ENCODE data around the gene ACAN. TPM values are rescaled to one million over a fixed set of nuclear protein-coding genes. Genes with fewer than 3 reads are reported as not detected.

Gene ACAN
- total and polyA plus RNA-seq, 2 of the 8 experiments (the other 6 are each of a cell fraction or from before 2014, with no cell fraction given), result 0.71 to 0.73 TPM

- TF ChIP-seq HDAC2 (IDR thresholded peaks at IDR 0.05; ENCODE audit: borderline replicate concordance in 1 of 2, low read depth in 2 of 2, low read length in 2 of 2) (no peak), SRF (IDR thresholded peaks at IDR 0.05; ENCODE audit: low read depth, low read length) (no peak), MAFK (IDR thresholded peaks at IDR 0.05; ENCODE audit: low read depth, low read length) (no peak), ZNF274 (IDR thresholded peaks at IDR 0.05; ENCODE audit: borderline replicate concordance, extremely low read depth, low read length) (no peak)
Measured at GRCh38 chr15:88756921-88757320, 46.3 kb upstream of the ACAN start (continued).
